ENCODE results near the gene CLEC2A. TPM values are rescaled to one million over a fixed set of nuclear protein-coding genes. Genes with fewer than 3 reads are reported as not detected.
A peak's percentile ranks its signal among the peaks of the same experiment; 100 is the strongest.
"Not testable (repeated sequence)": the region's sequence is repeated elsewhere in the genome, so short reads cannot be mapped to it uniquely, and the experiment has no call there.

Gene CLEC2A
- polyA plus RNA-seq, 1 donor, result not detected

DNA sequence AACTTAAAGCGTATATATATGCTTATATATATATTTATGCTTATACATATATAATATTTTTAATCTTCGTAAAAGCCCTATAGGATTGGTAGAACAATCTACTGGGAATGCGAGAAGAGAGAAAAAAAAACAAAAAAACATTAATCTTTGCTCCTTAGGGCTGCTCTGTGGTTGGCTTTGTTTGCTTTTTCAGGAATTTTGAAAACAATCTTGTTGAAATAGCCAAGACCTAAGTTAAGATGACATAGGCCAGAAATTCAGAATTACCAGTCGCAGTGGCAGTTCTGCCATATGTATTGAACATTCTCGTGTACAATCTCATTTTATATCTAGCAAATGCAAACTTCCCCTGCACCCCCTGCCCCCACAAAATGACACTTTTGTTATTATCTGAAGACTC, 50.2 kb downstream of the CLEC2A start:
- DNase-seq (ENCODE audit: low read depth), result no peak

DNA sequence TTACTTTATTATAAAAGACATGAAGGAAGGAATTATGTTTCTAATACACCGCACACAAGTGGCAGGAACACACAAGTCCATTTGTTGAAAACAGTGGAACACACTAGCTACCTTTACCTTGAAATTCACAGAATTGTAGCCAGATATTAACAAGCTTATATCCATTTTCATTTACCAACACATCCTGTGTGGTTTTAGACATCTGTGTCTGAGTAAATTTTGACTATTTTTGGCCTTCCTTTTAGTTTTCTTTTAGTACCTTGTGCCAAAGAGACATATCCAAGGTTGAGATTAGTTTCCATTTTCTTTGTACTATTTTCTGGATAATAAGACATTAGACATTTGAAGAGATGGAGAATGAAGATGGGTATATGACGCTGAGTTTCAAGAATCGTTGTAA, 50.9 kb downstream of the CLEC2A start, which contains the start of gene KLRF2:
TSS of gene KLRF2 (plus strand) at position 244 of the 400 bp plus-strand sequence. CDS start at position 351, 107 bp downstream.
- no peak for DNase-seq (ENCODE audit: low read depth)

DNA sequence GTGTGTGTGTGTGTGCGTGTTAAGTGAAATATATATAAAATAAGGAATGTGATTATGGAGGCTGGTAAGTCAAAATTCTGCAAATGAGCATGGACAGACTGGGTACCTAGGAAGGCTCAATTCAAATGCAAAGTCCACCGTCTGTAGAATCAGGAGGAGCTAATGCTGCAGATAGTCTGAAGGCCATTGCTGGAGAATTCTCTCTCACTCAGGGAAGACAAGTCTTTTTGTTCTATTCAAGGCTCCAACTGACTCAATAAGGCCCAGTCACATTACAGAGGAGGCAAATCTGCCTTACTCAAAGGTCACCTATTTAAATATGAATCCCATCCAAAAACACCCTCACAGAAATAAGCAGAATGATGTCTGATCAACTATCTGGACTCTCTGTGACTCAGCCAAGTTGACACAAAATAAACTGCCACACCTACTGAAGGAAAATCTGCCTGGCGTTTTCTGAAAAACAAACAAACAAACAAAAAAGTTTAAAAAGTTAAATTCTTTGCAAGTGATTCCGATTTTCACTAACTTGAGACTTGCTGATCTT, 51.6 kb downstream of the CLEC2A start:
- DNase-seq (ENCODE audit: low read depth), result no peak

DNA sequence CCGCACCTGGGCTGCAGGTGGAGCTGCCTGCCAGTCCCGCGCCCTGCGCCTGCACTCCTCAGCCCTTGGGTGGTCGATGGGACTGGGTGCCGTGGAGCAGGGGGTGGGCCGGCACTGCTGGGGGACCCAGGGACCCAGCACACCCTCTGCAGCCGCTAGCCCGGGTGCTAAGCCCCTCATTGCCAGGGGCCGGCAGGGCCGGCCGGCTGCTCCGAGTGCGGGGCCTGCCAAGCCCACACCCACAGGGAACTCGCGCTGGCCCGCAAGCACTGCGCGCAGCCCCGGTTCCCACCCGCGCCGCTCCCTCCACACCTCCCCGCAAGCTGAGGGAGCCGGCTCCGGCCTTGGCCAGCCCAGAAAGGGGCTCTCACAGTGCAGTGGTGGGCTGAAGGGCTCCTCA, 56.0 kb downstream of the CLEC2A start:
- DNase-seq (ENCODE audit: low read depth), result not testable (repeated sequence)

DNA sequence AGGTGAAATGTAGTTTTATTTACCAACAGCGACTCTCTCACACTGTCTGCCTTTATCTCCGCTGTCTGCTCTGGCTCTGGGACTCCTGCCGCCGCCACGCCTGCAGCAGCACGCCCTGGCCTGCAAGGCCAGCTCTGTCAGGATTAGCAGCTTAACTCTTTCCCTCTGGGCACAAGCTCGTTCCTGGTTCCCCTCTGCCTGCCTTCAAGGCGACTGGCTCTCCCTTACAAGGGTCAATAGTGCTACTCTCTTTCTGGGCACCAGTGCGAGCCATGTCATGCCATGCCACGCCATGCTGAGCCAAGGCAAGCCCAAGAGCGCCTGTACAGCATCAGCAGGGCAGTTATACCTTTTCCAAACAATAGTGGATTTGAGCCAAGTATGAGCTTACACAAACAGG, 59.4 kb downstream of the CLEC2A start:
- DNase-seq (ENCODE audit: low read depth), result no peak

DNA sequence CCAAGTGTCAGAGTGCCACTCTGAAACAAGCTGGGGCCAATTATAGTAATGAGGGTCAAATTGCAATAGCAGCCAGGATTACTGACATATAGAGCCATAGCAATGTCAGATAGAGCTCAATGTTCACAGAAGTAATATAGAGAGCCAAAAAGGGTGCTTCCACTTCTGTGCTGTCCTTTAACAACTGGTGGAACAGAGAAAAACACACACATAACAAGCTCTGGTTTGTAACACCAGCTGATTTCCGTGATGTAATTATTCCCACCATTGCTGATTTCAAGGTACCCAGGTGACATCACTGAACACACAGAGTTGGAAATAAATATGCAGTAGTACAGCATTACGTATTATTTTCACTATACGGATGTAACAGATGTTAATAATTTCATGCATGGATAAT, 60.0 kb downstream of the CLEC2A start:
- no peak for DNase-seq (ENCODE audit: low read depth)

DNA sequence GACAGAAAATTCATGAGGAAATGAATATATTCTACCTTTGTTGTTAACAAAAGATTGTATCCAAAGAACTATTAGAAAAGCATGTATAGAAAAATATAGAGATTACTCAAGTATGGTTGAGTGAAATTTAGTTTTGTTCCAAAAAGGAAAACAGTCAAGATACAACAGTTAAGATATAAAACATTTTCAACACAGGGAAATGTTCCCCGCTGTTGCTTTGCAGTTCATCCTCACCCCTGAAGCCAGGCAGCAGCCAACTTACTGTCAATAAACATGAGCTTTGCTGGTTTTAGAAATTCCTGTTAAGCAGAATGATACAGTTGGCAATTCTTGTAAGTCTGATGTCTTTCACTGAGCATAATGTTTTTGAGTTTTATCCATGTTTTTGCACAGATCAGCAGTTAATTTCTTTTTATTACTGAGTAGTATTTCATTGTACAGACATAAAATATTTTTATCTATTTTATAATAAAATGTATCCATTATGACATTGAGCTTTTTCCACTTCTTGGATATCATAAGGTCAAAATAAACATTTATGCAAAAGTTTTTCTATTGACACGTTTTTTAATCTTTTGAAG, 61.8 kb downstream of the CLEC2A start:
- no peak for DNase-seq (ENCODE audit: low read depth)

DNA sequence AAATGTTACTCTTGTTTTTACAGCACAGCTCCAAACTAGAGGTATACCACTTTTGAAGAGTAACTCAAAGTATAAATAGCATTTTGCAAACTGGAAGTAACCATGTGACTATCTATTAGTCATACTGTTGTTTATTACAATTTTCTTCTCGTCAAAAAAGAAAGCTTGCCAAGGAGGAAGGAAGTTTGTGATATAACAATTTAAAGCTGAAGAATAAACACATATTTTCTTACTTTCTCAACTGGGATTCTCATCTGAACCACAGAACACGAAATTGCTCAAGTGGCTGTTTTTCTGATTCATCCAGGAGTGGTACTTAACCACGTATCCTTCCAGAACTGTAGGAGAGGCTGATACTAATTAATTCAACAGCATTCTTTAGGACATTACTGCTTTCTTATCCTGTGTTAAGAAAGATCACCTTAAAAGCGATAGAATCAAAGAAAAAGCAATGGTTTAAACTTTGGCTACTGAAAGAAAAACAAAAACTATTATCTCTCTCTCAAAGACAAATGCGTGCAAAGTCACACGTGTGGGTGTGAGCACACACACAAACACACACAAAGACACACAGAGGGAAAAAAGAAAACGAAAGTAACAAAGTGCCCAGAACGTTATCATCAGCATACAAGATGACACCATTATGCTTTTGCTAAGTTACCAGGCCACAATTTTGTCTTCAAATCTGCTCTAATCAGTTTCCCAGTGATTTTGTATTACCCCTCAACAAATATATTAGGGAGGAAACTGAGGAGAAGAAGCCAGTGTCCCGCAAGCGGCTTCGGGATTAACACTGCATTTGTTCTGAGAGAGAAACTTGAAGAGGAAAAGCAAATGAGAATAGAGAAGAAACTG, 62.6 kb downstream of the CLEC2A start, which contains the start of gene CLEC2B:
TSS of gene CLEC2B (minus strand) at position 48 of the 855 bp plus-strand sequence.
- peak; percentile 32 for DNase-seq (ENCODE audit: low read depth)

DNA sequence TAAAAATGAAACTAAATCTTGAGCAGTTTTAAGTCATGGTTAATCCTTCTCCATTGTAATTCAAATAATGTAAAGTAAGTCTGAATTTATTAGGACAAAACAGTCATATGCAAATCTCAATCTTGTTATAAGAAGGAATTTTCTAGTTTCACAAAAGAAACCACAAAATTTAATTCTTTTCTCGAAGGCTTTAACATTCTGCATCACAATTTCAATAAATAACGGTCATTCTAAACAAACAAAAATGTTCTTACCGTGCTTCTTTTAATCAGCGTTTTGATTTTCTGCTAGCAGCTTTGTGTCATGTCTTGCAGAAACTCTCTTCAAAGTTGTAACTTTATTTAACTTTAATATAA, 63.2 kb downstream of the CLEC2A start:
- DNase-seq (ENCODE audit: low read depth), result no peak

DNA sequence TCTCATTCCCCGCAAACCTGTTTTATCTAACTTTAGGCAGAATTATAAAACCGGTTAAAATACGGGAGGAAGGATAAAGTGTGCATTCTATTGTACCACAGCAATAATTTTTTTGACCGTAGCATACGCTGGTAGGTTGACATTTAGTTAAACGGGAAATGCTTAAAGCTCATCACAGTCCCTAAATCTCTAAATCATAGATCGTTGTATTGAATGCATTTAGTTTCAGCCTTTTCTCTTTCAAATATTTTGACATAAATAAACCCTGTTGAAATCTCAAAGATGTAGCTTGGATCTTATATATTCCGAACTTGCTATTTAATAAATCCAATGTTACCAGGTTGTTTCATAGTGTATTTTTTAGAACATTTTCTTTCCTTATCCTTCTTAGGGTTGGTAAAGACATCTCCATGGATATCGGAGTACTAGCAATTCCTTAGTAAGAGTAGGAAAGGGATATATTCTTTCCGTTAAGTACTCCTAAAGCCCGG, 63.8 kb downstream of the CLEC2A start:
- no peak for DNase-seq (ENCODE audit: low read depth)

DNA sequence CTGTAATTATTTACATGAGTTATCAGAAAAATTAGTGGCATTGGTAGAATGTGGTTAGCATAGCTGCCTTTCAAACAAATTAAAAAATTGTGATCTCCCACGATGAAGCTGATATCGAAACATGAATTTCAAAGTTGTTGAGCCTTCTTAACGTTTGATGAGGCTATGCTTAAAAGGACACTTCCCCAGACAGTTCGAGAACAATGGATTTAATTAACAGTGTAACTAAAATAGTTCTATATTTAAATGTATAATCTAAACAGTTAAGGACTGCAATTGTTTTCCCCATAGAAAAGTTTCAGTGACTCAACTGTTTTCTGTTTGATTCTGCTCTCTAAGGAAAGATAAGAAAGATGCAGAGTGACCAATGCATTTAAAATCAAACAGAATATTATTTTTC, 64.6 kb downstream of the CLEC2A start:
- DNase-seq (ENCODE audit: low read depth), result no peak

DNA sequence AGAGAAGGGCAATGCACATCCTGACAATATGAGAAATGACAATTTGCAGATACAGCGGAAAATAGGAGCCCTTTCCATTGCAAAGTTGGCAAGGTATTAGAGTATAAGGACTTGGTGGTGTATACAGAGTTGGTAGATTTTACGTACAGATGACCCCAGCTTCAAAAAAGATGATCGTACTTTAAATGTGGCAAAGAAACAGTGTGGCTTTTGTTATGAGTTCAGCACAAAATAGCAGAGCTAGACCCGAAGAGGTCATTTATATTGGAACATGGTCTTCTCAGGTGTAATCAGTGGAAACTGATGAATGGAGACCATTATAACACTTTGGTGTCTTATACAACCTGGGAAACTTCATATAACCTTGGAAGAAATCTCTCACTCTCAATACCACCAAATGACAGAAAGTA, 65.3 kb downstream of the CLEC2A start:
- no peak for DNase-seq (ENCODE audit: low read depth)

DNA sequence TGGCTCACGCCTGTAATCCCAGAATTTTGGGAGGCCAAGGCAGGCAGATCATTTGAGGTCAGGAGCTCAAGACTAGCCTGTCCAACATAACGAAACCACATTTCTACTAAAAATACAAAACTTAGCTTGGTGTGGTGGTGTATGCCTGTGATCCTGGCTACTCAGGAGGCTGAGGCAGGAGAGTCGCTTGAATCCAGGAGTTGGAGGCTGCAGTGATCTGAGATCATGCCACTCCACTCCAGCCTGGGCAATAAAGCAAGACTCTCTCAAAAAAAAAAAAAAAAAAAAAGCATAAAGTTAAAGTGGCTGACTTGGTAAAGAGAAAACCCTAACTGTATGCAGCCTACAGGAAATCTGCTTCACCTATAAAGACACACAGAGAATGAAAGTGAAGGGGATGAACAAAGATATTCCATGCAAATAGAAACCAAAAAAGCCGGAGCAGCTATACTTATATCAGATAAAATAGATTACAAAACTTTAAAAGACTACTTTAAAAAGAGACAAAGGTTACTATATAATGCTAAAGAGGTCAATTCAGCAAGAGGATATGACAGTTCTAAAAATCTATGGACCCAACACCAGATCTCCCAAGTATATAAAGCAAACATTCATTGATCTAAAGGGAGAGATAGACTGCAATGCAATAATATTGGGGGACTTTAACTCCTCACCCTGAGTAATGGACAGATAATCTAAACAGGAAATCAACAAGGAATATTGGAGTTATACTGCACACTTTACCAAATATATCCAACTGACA, 67.1 kb downstream of the CLEC2A start:
- DNase-seq (ENCODE audit: low read depth), result no peak

Other genes with a start within 250 kb of the CLEC2A start
- 0.32 TPM for gene CLECL1, start 199.3 kb downstream of the CLEC2A start, polyA plus RNA-seq (ENCODE audit: insufficient read length)
- 0.61 TPM for gene CD69, start 171.5 kb downstream of the CLEC2A start, polyA plus RNA-seq (ENCODE audit: insufficient read length)
- gene KLRF1, start 104.9 kb downstream of the CLEC2A start, polyA plus RNA-seq (ENCODE audit: insufficient read length), result 0.13 TPM
- 1.9 TPM for gene CLEC2B, start 63.0 kb downstream of the CLEC2A start, polyA plus RNA-seq (ENCODE audit: insufficient read length)
- not detected for gene KLRF2, start 50.9 kb downstream of the CLEC2A start, polyA plus RNA-seq (ENCODE audit: insufficient read length)
- gene CLEC12A, start 39.0 kb upstream of the CLEC2A start, polyA plus RNA-seq (ENCODE audit: insufficient read length), result 0.22 TPM
- gene CLEC1B, start 66.8 kb upstream of the CLEC2A start, polyA plus RNA-seq (ENCODE audit: insufficient read length), result 0.19 TPM
- gene CLEC12B, start 78.3 kb upstream of the CLEC2A start, polyA plus RNA-seq (ENCODE audit: insufficient read length), result 0.18 TPM
- 0.37 TPM for gene CLEC9A, start 98.3 kb upstream of the CLEC2A start, polyA plus RNA-seq (ENCODE audit: insufficient read length)
- gene CLEC1A, start 166.6 kb upstream of the CLEC2A start, polyA plus RNA-seq (ENCODE audit: insufficient read length), result 2.9 TPM
- 1.5 TPM for gene CLEC7A, start 197.8 kb upstream of the CLEC2A start, polyA plus RNA-seq (ENCODE audit: insufficient read length)
- gene OLR1, start 239.8 kb upstream of the CLEC2A start, polyA plus RNA-seq (ENCODE audit: insufficient read length), result 0.76 TPM
- gene TMEM52B, start 246.7 kb upstream of the CLEC2A start, polyA plus RNA-seq (ENCODE audit: insufficient read length), result 0.09 TPM